Uterus (tissue), 4 donors: ENCODE data around the gene LSAMP. TPM values are rescaled to one million over a fixed set of nuclear protein-coding genes. Genes with fewer than 3 reads are reported as not detected.

ENCODE experiments used
- DNase-seq, 2 donors: peaks; one replicate each; pipeline ENCODE4 v3.0.0-alpha.2; 2019 to 2020
- H3K27ac ChIP-seq, 2 donors: fragments of 200-600 bp; sonication (generic); 1 replicate in 1 of 2; 2 replicates in 1 of 2; pipeline ENCODE4 v1.5.1; 2016 to 2018
- H3K27me3 ChIP-seq, 2 donors: fragments of 200-600 bp; sonication (generic); one replicate each; pipeline ENCODE4 v1.5.1; 2018 to 2019; ENCODE audit warnings: control low read depth in 1 of 2
- H3K36me3 ChIP-seq, 2 donors: fragments of 200-600 bp; sonication (generic); one replicate each; pipeline ENCODE4 v1.5.1; 2019; ENCODE audit warnings: control low read depth in 1 of 2
- H3K4me1 ChIP-seq, 2 donors: fragments of 200-600 bp; sonication (generic); one replicate each; pipeline ENCODE4 v1.5.1; 2018 to 2019; ENCODE audit warnings: control low read depth in 1 of 2
- H3K4me3 ChIP-seq, 2 donors: fragments of 200-600 bp; sonication (generic); 1 replicate in 1 of 2; 2 replicates in 1 of 2; pipeline ENCODE4 v1.5.1; 2018 to 2019; ENCODE audit warnings: mild to moderate bottlenecking in 1 of 2
- H3K9me3 ChIP-seq, 2 donors: fragments of 200-600 bp; sonication (generic); one replicate each; pipeline ENCODE4 v1.5.1; 2019; ENCODE audit warnings: control low read depth in 1 of 2
- CTCF ChIP-seq, 4 experiments: fragments of 200-600 bp in 2 of 4; fragments of 450-650 bp in 2 of 4; sonication (generic) in 2 of 4; IDR thresholded peaks; one replicate each; pipeline ENCODE4 v1.5.1; 2016 to 2019; ENCODE audit warnings: antibody characterized with exemption in 4 of 4, mild to moderate bottlenecking in 2 of 4, moderate library complexity in 1 of 4
- POLR2A ChIP-seq, 2 donors: fragments of 450-650 bp; IDR thresholded peaks; one replicate each; pipeline ENCODE4 v1.6.1; 2016; ENCODE audit warnings: antibody characterized with exemption in 2 of 2, mild to moderate bottlenecking in 1 of 2, moderate library complexity in 1 of 2
- intact Hi-C: fragments of 100-400 bp; cut with DNase I; formaldehyde crosslinking; loops from one replicate; pipeline ENCODE4 v1.15.1; 2023; ENCODE audit warnings: low total_unique reads
- total RNA-seq, 4 donors: library from RNA; depleted of rRNA in 3 of 4; stranded (reverse); fragments of >200 nt in 3 of 4; gene quantifications; one replicate each; pipeline versions ENCODE4 v1.1.0 to v1.2.4, GENCODE V29; 2014 to 2023
- donor health status: DM: yes; HTN: yes; CAD: no.

The LSAMP gene
- total RNA-seq, 4 donors from 2014 or later, result 0.26 to 25.8 (median 1.8) TPM

GRCh38 chr3:116318370-116318769, 126.9 kb downstream of the LSAMP start:
- TF ChIP-seq CTCF (IDR thresholded peaks at IDR 0.05), result no peak
- no peak for TF ChIP-seq POLR2A (IDR thresholded peaks at IDR 0.05)
- no peaks in the 10 kb centered on the region for H3K4me1 ChIP-seq
- H3K9me3 ChIP-seq, result no peaks in the 10 kb centered on the region
- no peak overlapping the region for H3K27ac ChIP-seq
- no peak for DNase-seq
- intact Hi-C loops, result no loop called here
- H3K4me3 ChIP-seq, result no peak overlapping the region
- no peaks in the 10 kb centered on the region for H3K36me3 ChIP-seq
- H3K27me3 ChIP-seq, result no peaks in the 10 kb centered on the region

GRCh38 chr3:116316771-116317170, 128.5 kb downstream of the LSAMP start:
- H3K4me3 ChIP-seq, result no peak overlapping the region
- H3K9me3 ChIP-seq, result no peaks in the 10 kb centered on the region
- H3K27ac ChIP-seq, result no peak overlapping the region
- TF ChIP-seq POLR2A (IDR thresholded peaks at IDR 0.05) (no peak), CTCF (IDR thresholded peaks at IDR 0.05) (no peak)
- H3K27me3 ChIP-seq, result no peaks in the 10 kb centered on the region
- no peaks in the 10 kb centered on the region for H3K4me1 ChIP-seq
- intact Hi-C loops, result no loop called here
- no peaks in the 10 kb centered on the region for H3K36me3 ChIP-seq
- DNase-seq, result no peak

- DNase-seq, result no peak
- Histone ChIP-seq H3K27ac (no peak overlapping the region), H3K27me3 (no peaks in the 10 kb centered on the region), H3K4me3 (no peak overlapping the region), H3K9me3 (no peaks in the 10 kb centered on the region), H3K36me3 (no peaks in the 10 kb centered on the region), H3K4me1 (no peaks in the 10 kb centered on the region)
- intact Hi-C loops, result no loop called here
- no peak for TF ChIP-seq POLR2A (IDR thresholded peaks at IDR 0.05)
- no peak for TF ChIP-seq CTCF (IDR thresholded peaks at IDR 0.05)
Measured at GRCh38 chr3:116314476-116314875, 130.8 kb downstream of the LSAMP start.

GRCh38 chr3:116306720-116307119, 138.6 kb downstream of the LSAMP start:
- Histone ChIP-seq H3K27ac (no peak overlapping the region), H3K4me3 (no peak overlapping the region), H3K9me3 (no peaks in the 10 kb centered on the region), H3K4me1 (no peaks in the 10 kb centered on the region), H3K27me3 (no peaks in the 10 kb centered on the region), H3K36me3 (no peaks in the 10 kb centered on the region)
- TF ChIP-seq CTCF (IDR thresholded peaks at IDR 0.05) (no peak), POLR2A (IDR thresholded peaks at IDR 0.05) (no peak)
- no peak for DNase-seq
- intact Hi-C loops, result no loop called here

- Histone ChIP-seq H3K36me3 (no peaks in the 10 kb centered on the region), H3K27ac (no peak overlapping the region), H3K4me3 (no peak overlapping the region), H3K27me3 (no peaks in the 10 kb centered on the region), H3K9me3 (no peaks in the 10 kb centered on the region), H3K4me1 (no peaks in the 10 kb centered on the region)
- no peak for TF ChIP-seq POLR2A (IDR thresholded peaks at IDR 0.05)
- no peak for DNase-seq
- intact Hi-C loops, result no loop called here
Measured at GRCh38 chr3:116306149-116306548, 139.1 kb downstream of the LSAMP start.

- no peak for DNase-seq
- Histone ChIP-seq H3K36me3 (no peaks in the 10 kb centered on the region), H3K4me3 (no peak overlapping the region), H3K9me3 (no peaks in the 10 kb centered on the region), H3K4me1 (no peaks in the 10 kb centered on the region), H3K27ac (no peak overlapping the region), H3K27me3 (no peaks in the 10 kb centered on the region)
- intact Hi-C loops, result no loop called here
- TF ChIP-seq CTCF (IDR thresholded peaks at IDR 0.05) (no peak), POLR2A (IDR thresholded peaks at IDR 0.05) (no peak)
Measured at GRCh38 chr3:116302087-116302747, 143.1 kb downstream of the LSAMP start.
